SU-DHL-6 (cell line): Measurements from ENCODE around the gene NOD1.
"Not testable (repeated sequence)": the region's sequence is repeated elsewhere in the genome, so short reads cannot be mapped to it uniquely, and the experiment has no call there.

Experiments used
- H2AFZ ChIP-seq: fragments of 200-600 bp; sonication (generic); 2 replicates; pipeline ENCODE4 v1.6.1; 2014; ENCODE audit warnings: low read depth, mild to moderate bottlenecking, moderate library complexity, mixed read lengths, antibody characterized with exemption, low read length; ENCODE audit not compliant: severe bottlenecking
- H3F3A ChIP-seq: fragments of 200-600 bp; shearing (Covaris generic); 2 replicates; pipeline ENCODE4 v1.6.0; 2016; ENCODE audit warnings: antibody characterized with exemption, mild to moderate bottlenecking; ENCODE audit not compliant: insufficient read depth
- H3K27ac ChIP-seq: fragments of 200-600 bp; sonication (generic); 2 replicates; pipeline ENCODE4 v1.5.1; 2016; ENCODE audit warnings: low read depth, mild to moderate bottlenecking, low read length, moderate library complexity, mixed read lengths
- H3K27me3 ChIP-seq: fragments of 200-600 bp; sonication (generic), shearing (Covaris generic); 2 replicates; pipeline ENCODE4 v1.6.0; 2014; ENCODE audit warnings: mild to moderate bottlenecking, low read length
- H3K36me3 ChIP-seq: fragments of 200-600 bp; sonication (generic); 2 replicates; pipeline ENCODE4 v1.6.1; 2014; ENCODE audit warnings: mild to moderate bottlenecking, low read length, mixed read lengths
- H3K4me2 ChIP-seq: fragments of 300-600, 200-600 bp; shearing (Covaris generic), sonication (generic); 2 replicates; pipeline ENCODE4 v1.6.0; 2014; ENCODE audit warnings: low read length, low read depth, mild to moderate bottlenecking; ENCODE audit not compliant: poor library complexity, severe bottlenecking
- H3K4me3 ChIP-seq: fragments of 200-600 bp; sonication (generic); 2 replicates; pipeline ENCODE4 v1.5.1; 2014; ENCODE audit warnings: antibody characterized with exemption, low read length, mild to moderate bottlenecking, mixed read lengths; ENCODE audit not compliant: insufficient read depth, poor library complexity, severe bottlenecking
- H3K79me2 ChIP-seq: fragments of 200-600 bp; sonication (generic); 2 replicates; pipeline ENCODE4 v1.6.1; 2014; ENCODE audit warnings: mild to moderate bottlenecking, low read length, moderate library complexity; ENCODE audit not compliant: insufficient read depth
- H3K9ac ChIP-seq: fragments of 200-600 bp; sonication (generic); 2 replicates; pipeline ENCODE4 v1.7.0; 2014; ENCODE audit warnings: mild to moderate bottlenecking, low read length
- H3K9me2 ChIP-seq: fragments of 200-600 bp; sonication (generic); replicated peaks from 2 replicates; pipeline ENCODE4 v1.6.1; 2014; ENCODE audit warnings: low read length; ENCODE audit not compliant: insufficient read depth
- H3K9me3 ChIP-seq: fragments of 200-600 bp; sonication (generic); 2 replicates; pipeline ENCODE4 v1.6.1; 2014; ENCODE audit warnings: low read length, mixed read lengths; ENCODE audit not compliant: insufficient read depth
- H4K20me1 ChIP-seq: fragments of 200-600 bp; sonication (generic); 2 replicates; pipeline ENCODE4 v1.6.1; 2014; ENCODE audit warnings: low read depth, mild to moderate bottlenecking, antibody characterized with exemption, low read length, moderate library complexity, mixed read lengths
- EZH2phosphoT487 ChIP-seq: fragments of 200-600 bp; sonication (generic), shearing (Covaris generic); conservative IDR thresholded peaks from 2 replicates; pipeline ENCODE4 v1.6.1; 2018; ENCODE audit warnings: mild to moderate bottlenecking, antibody characterized with exemption, low read length, moderate library complexity, mixed read lengths
- TF ChIP-seq, protein P1 (sequence below): fragments of 200-600 bp; sonication (generic); IDR thresholded peaks from one replicate; pipeline ENCODE4 v1.5.1; 2017; ENCODE audit warnings: antibody characterized with exemption, mild to moderate bottlenecking, low read length, moderate library complexity; ENCODE audit not compliant: insufficient read depth, poor library complexity, severe bottlenecking

Gene NOD1, protein sequence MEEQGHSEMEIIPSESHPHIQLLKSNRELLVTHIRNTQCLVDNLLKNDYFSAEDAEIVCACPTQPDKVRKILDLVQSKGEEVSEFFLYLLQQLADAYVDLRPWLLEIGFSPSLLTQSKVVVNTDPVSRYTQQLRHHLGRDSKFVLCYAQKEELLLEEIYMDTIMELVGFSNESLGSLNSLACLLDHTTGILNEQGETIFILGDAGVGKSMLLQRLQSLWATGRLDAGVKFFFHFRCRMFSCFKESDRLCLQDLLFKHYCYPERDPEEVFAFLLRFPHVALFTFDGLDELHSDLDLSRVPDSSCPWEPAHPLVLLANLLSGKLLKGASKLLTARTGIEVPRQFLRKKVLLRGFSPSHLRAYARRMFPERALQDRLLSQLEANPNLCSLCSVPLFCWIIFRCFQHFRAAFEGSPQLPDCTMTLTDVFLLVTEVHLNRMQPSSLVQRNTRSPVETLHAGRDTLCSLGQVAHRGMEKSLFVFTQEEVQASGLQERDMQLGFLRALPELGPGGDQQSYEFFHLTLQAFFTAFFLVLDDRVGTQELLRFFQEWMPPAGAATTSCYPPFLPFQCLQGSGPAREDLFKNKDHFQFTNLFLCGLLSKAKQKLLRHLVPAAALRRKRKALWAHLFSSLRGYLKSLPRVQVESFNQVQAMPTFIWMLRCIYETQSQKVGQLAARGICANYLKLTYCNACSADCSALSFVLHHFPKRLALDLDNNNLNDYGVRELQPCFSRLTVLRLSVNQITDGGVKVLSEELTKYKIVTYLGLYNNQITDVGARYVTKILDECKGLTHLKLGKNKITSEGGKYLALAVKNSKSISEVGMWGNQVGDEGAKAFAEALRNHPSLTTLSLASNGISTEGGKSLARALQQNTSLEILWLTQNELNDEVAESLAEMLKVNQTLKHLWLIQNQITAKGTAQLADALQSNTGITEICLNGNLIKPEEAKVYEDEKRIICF

DNA sequence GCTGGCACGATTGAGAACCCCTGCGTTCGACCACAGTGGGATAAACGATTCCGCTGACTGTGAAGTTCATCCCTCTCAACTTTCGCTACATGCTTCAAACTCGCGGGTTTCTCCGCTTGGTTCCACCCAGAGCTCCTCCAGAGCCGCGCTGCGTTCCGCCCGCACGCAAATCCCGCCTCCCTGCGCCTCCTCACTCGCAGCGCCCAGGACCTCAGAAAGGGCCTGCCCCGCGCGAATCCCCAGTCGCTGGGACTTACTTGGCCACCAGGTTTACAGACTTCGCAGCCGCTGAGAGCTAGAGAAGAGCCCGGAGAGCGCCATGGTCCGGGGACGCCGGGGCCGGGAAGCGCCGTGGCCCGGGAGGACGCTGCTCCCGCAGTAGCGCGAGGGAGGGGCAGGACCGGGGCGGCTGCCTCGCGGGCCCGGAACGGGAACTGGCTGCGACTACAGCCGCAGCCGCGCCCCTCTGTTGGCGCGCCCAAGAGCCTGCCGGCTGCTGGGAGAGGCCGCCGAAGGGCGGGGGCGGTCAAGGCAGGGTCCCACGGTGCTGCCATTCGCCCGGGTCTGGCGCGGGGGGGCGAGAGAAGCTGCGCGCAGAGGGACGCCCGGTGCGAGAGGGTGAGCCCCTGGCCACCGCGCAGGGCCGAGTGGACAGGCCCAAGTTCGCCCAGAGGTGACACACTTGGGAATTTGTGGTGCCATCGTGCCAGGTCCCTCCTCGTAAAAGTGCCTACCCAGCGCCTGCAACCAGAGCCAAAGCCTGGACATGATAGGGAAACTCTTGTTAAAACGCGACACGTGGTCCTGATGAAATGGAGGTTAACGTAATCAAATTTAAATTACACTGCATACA is at the start of gene NOD1:
TSS of gene NOD1 (minus strand) at position 436 of the 853 bp plus-strand sequence. CDS start 21,863 bp downstream, outside the sequence.
- H3K36me3 ChIP-seq, result no peaks in the 10 kb centered on the region
- H3K27me3 ChIP-seq, result no peaks in the 10 kb centered on the region
- H3K9me2 ChIP-seq, result no peaks in the 10 kb centered on the region
- H4K20me1 ChIP-seq, result no peaks in the 10 kb centered on the region
- no peaks in the 10 kb centered on the region for H3K79me2 ChIP-seq
- H3F3A ChIP-seq, result no peaks in the 10 kb centered on the region
- H2AFZ ChIP-seq, result peak within 1 kb of the TSS; percentile 96
- TF ChIP-seq, protein P1, sequence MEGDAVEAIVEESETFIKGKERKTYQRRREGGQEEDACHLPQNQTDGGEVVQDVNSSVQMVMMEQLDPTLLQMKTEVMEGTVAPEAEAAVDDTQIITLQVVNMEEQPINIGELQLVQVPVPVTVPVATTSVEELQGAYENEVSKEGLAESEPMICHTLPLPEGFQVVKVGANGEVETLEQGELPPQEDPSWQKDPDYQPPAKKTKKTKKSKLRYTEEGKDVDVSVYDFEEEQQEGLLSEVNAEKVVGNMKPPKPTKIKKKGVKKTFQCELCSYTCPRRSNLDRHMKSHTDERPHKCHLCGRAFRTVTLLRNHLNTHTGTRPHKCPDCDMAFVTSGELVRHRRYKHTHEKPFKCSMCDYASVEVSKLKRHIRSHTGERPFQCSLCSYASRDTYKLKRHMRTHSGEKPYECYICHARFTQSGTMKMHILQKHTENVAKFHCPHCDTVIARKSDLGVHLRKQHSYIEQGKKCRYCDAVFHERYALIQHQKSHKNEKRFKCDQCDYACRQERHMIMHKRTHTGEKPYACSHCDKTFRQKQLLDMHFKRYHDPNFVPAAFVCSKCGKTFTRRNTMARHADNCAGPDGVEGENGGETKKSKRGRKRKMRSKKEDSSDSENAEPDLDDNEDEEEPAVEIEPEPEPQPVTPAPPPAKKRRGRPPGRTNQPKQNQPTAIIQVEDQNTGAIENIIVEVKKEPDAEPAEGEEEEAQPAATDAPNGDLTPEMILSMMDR, result no peak
- no peak for TF ChIP-seq EZH2phosphoT487
- H3K27ac ChIP-seq, result no peak within 1 kb of the TSS
- H3K4me3 ChIP-seq, result peak within 1 kb of the TSS; percentile 58
- no peaks in the 10 kb centered on the region for H3K9me3 ChIP-seq
- H3K4me2 ChIP-seq, result peak within 1 kb of the TSS; percentile 74
- peak within 1 kb of the TSS; percentile 61 for H3K9ac ChIP-seq

DNA sequence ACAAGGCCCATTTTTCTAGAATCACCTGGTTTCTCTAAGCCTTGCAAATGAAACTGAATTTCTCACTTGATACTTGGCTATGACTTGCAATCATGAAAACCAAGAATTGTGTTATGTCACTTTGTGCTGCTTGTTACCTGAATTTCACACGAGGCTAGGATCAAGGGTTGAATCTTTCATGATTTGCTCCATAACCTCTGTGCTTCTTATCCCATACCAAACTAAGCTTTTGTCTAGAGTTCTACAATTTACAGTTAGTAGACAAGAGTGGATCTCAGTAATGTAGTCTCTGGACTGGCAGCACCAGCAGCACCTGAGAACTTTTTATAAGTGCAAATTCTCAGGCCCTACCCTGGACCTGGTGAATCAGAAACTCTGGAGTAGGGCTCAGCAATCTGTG is 48.7 kb upstream of the NOD1 start:
- H3K4me2 ChIP-seq, H3K4me3 ChIP-seq, H3K27me3 ChIP-seq, H3K9me2 ChIP-seq, H3K79me2 ChIP-seq, H3K9ac ChIP-seq, H3F3A ChIP-seq, H3K36me3 ChIP-seq, H4K20me1 ChIP-seq, H2AFZ ChIP-seq, H3K9me3 ChIP-seq, H3K27ac ChIP-seq: not testable (repeated sequence)

DNA sequence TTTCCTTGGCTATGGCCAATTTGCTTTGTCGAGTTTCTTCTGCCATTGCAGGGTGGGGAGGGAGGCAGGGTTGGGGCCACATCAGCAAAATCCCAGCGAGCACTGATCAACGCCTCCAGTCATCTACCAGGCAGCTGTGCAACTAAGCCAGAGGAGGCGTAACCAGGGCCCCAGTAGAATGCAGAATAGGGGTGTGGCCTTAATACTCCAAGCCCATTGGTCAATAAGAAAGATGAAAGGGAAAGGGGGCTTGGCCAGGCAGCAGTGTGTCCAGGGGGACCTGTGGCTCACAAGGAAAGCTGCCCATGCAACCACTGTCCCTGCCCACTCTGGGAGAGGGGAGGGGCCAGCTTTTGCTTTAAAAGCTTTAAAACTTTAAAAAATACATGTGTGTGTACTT is 47.6 kb upstream of the NOD1 start:
- TF ChIP-seq, protein P1, result no peak
- no peak for TF ChIP-seq EZH2phosphoT487
- no peak overlapping the region for H3K9ac ChIP-seq

More for the DNA sequence above, 47.6 kb upstream of the NOD1 start:
- no peak overlapping the region for H3K4me3 ChIP-seq
- no peak overlapping the region for H2AFZ ChIP-seq
- no peaks in the 10 kb centered on the region for H3K79me2 ChIP-seq
- no peaks in the 10 kb centered on the region for H3K27me3 ChIP-seq
- H3F3A ChIP-seq, result no peaks in the 10 kb centered on the region
- H3K27ac ChIP-seq, result no peak overlapping the region
- H3K9me3 ChIP-seq, result no peaks in the 10 kb centered on the region
- no peaks in the 10 kb centered on the region for H3K9me2 ChIP-seq
- no peak overlapping the region for H3K4me2 ChIP-seq
- no peaks in the 10 kb centered on the region for H3K36me3 ChIP-seq
- H4K20me1 ChIP-seq, result no peaks in the 10 kb centered on the region
